Mesothelial cell of epicardium (in vitro differentiated cells): Measurements from ENCODE around the gene MAP2K6. TPM values are rescaled to one million over a fixed set of nuclear protein-coding genes. Genes with fewer than 3 reads are reported as not detected.
"Not testable (repeated sequence)": the region's sequence is repeated elsewhere in the genome, so short reads cannot be mapped to it uniquely, and the experiment has no call there.

Experiments
- DNase-seq, 2 experiments: peaks; one replicate each; pipeline ENCODE4 v3.0.0; 2021; ENCODE audit warnings: low spot score in 2 of 2; ENCODE audit not compliant: unreplicated experiment in 2 of 2
- H3K27ac Mint-ChIP-seq: 2 replicates; pipeline ENCODE4 v1.8.0; 2021; ENCODE audit warnings: mixed read lengths
- H3K27me3 Mint-ChIP-seq: 2 replicates; pipeline ENCODE4 v1.8.0; 2021; ENCODE audit warnings: low read depth, mixed read lengths
- H3K36me3 Mint-ChIP-seq: 2 replicates; pipeline ENCODE4 v1.8.0; 2021; ENCODE audit warnings: mixed read lengths
- H3K4me1 Mint-ChIP-seq: 2 replicates; pipeline ENCODE4 v1.8.0; 2021; ENCODE audit warnings: mixed read lengths
- H3K4me3 Mint-ChIP-seq: 2 replicates; pipeline ENCODE4 v1.8.0; 2021; ENCODE audit warnings: mild to moderate bottlenecking, moderate library complexity, mixed read lengths
- H3K9me3 Mint-ChIP-seq: 2 replicates; pipeline ENCODE4 v1.8.0; 2021; ENCODE audit warnings: mixed read lengths
- CTCF ChIP-seq: fragments of 200-600 bp; sonication (generic); IDR thresholded peaks from one replicate; pipeline ENCODE4 v1.5.0; 2021; ENCODE audit warnings: antibody characterized with exemption; ENCODE audit not compliant: unreplicated experiment
- total RNA-seq: library from RNA; stranded (reverse); gene quantifications from 3 replicates; pipeline ENCODE4 v1.2.1, GENCODE V29; 2021

The MAP2K6 gene
- total RNA-seq, 1 donor from 2014 or later: 21.2 TPM

- Mint-ChIP-seq H3K27ac (no peak overlapping the region), H3K4me1 (peaks cover 8% of the 10 kb centered on the region), H3K9me3 (peaks cover 2% of the 10 kb centered on the region), H3K4me3 (no peak overlapping the region), H3K27me3 (no peaks in the 10 kb centered on the region), H3K36me3 (peaks cover 3% of the 10 kb centered on the region)
- no peak for TF ChIP-seq CTCF
- no peak for DNase-seq
Observed at GRCh38 chr17:69473841-69474831, 59.6 kb downstream of the MAP2K6 start.

- no peaks in the 10 kb centered on the region for H3K9me3 Mint-ChIP-seq
- H3K4me3 Mint-ChIP-seq: no peak overlapping the region
- H3K27ac Mint-ChIP-seq: no peak overlapping the region
- H3K36me3 Mint-ChIP-seq: peaks cover 3% of the 10 kb centered on the region
- no peak for DNase-seq
- no peaks in the 10 kb centered on the region for H3K27me3 Mint-ChIP-seq
- peaks cover 8% of the 10 kb centered on the region for H3K4me1 Mint-ChIP-seq
- TF ChIP-seq CTCF: no peak
Observed at GRCh38 chr17:69477204-69477902, 62.9 kb downstream of the MAP2K6 start.

GRCh38 chr17:69477903-69478266 is 63.4 kb downstream of the MAP2K6 start:
- H3K36me3 Mint-ChIP-seq: peaks cover 3% of the 10 kb centered on the region
- no peaks in the 10 kb centered on the region for H3K27me3 Mint-ChIP-seq
- no peak for DNase-seq
- H3K9me3 Mint-ChIP-seq: no peaks in the 10 kb centered on the region
- no peak overlapping the region for H3K27ac Mint-ChIP-seq
- H3K4me1 Mint-ChIP-seq: peaks cover 8% of the 10 kb centered on the region
- TF ChIP-seq CTCF: no peak
- H3K4me3 Mint-ChIP-seq: no peak overlapping the region

- Mint-ChIP-seq H3K4me3 (no peak overlapping the region), H3K27ac (no peak overlapping the region), H3K4me1 (peaks cover 8% of the 10 kb centered on the region), H3K27me3 (no peaks in the 10 kb centered on the region), H3K36me3 (peaks cover 3% of the 10 kb centered on the region), H3K9me3 (no peaks in the 10 kb centered on the region)
- DNase-seq: no peak
- no peak for TF ChIP-seq CTCF
Observed at GRCh38 chr17:69478916-69479315, 64.4 kb downstream of the MAP2K6 start.

- not testable (repeated sequence) for H3K4me3 Mint-ChIP-seq, H3K36me3 Mint-ChIP-seq
Observed at GRCh38 chr17:69479756-69480155, 65.3 kb downstream of the MAP2K6 start.

GRCh38 chr17:69480245-69480644 is 65.7 kb downstream of the MAP2K6 start:
- Mint-ChIP-seq H3K4me1 (no peaks in the 10 kb centered on the region), H3K4me3 (no peak overlapping the region), H3K27ac (no peak overlapping the region), H3K27me3 (no peaks in the 10 kb centered on the region), H3K36me3 (peaks cover 3% of the 10 kb centered on the region), H3K9me3 (no peaks in the 10 kb centered on the region)
- DNase-seq: no peak
- TF ChIP-seq CTCF: no peak

More at GRCh38 chr17:69479756-69480155, 65.3 kb downstream of the MAP2K6 start:
- not testable (repeated sequence) for H3K9me3 Mint-ChIP-seq, DNase-seq, H3K27ac Mint-ChIP-seq, H3K4me1 Mint-ChIP-seq, H3K27me3 Mint-ChIP-seq
